Caco-2 (cell line): Measurements from ENCODE around the gene ITPKC. TPM values are rescaled to one million over a fixed set of nuclear protein-coding genes. Genes with fewer than 3 reads are reported as not detected.

Source experiments
- BruUV-seq: library from RNA; stranded (reverse); fragments of 400-500 nt; replicated peaks from 2 replicates; lab custom pipeline; 2021; lab: Mats Ljungman, UMichigan
- CTCF ChIA-PET: fragments of 300-600 bp; sonication (Branson Sonifier 250); formaldehyde crosslinking; loops from one replicate; lab custom pipeline; 2022; ENCODE audit warnings: antibody characterized with exemption; lab: Charles Lee
- POLR2A ChIA-PET: fragments of 300-600 bp; sonication (Branson Sonifier 250); formaldehyde crosslinking; loops from one replicate; lab custom pipeline; 2022; ENCODE audit warnings: antibody characterized with exemption; lab: Charles Lee
- DNase-seq, 2 experiments: peaks; one replicate each; pipeline versions ENCODE4 v3.0.0 to v3.0.0-alpha.2; 2020 to 2022
- H3K27me3 ChIP-seq: replicated peaks from 2 replicates; pipeline ENCODE4 v1.6.0; 2011; ENCODE audit warnings: low read length; ENCODE audit not compliant: control insufficient read depth, insufficient read depth
- H3K36me3 ChIP-seq: 2 replicates; pipeline ENCODE4 v1.5.1; 2011; ENCODE audit warnings: low read length; ENCODE audit not compliant: control insufficient read depth, insufficient read depth
- H3K4me1 ChIP-seq: fragments of 250-450 bp; sonication (Bioruptor Pico); 2 replicates; pipeline ENCODE4 v1.5.1; 2020; ENCODE audit warnings: mild to moderate bottlenecking
- H3K4me3 ChIP-seq: 2 replicates; pipeline ENCODE4 v1.5.1; 2011; ENCODE audit warnings: low read depth, mild to moderate bottlenecking, control low read depth, low read length
- H3K9me3 ChIP-seq: fragments of 250-450 bp; sonication (Bioruptor Pico); 2 replicates; pipeline ENCODE4 v1.5.1; 2020; ENCODE audit warnings: mild to moderate bottlenecking, moderate library complexity
- H3K27ac Mint-ChIP-seq: one replicate; pipeline ENCODE4 v1.8.0; 2022; ENCODE audit warnings: mixed read lengths; ENCODE audit not compliant: unreplicated experiment
- H3K27me3 Mint-ChIP-seq: one replicate; pipeline ENCODE4 v1.8.0; 2022; ENCODE audit warnings: mixed read lengths; ENCODE audit not compliant: insufficient read depth, unreplicated experiment
- H3K36me3 Mint-ChIP-seq: one replicate; pipeline ENCODE4 v1.8.0; 2022; ENCODE audit warnings: mild to moderate bottlenecking, mixed read lengths; ENCODE audit not compliant: insufficient read depth, unreplicated experiment
- H3K4me1 Mint-ChIP-seq: one replicate; pipeline ENCODE4 v1.8.0; 2022; ENCODE audit warnings: low read depth, mixed read lengths; ENCODE audit not compliant: unreplicated experiment
- H3K4me3 Mint-ChIP-seq: one replicate; pipeline ENCODE4 v1.8.0; 2022; ENCODE audit warnings: mild to moderate bottlenecking, moderate library complexity, mixed read lengths; ENCODE audit not compliant: unreplicated experiment
- H3K9me3 Mint-ChIP-seq: one replicate; pipeline ENCODE4 v1.8.0; 2022; ENCODE audit warnings: mixed read lengths; ENCODE audit not compliant: unreplicated experiment
- CTCF ChIP-seq, 2 experiments: fragments of 200-600 bp in 1 of 2; IDR thresholded peaks; 1 replicate in 1 of 2; 2 replicates in 1 of 2; pipeline versions ENCODE4 v1.5.1 to v1.8.0; 2011 to 2022; ENCODE audit warnings: antibody characterized with exemption in 1 of 2, control low read depth in 1 of 2, inconsistent platforms in 1 of 2, low read depth in 1 of 2, low read length in 1 of 2, mild to moderate bottlenecking in 1 of 2, moderate library complexity in 1 of 2; ENCODE audit not compliant: insufficient read depth in 1 of 2, severe bottlenecking in 1 of 2, unreplicated experiment in 1 of 2
- intact Hi-C: fragments of 100-400 bp; cut with micrococcal nuclease; formaldehyde crosslinking; loops from one replicate; pipeline ENCODE4 v1.10.0; 2022; ENCODE audit not compliant: unreplicated experiment
- total RNA-seq: library from RNA; stranded (reverse); gene quantifications from 2 replicates; pipeline ENCODE4 v1.2.3, GENCODE V29; 2022

Gene ITPKC
- total RNA-seq, 1 experiment from 2014 or later = 31.2 TPM

GRCh38 chr19:40690050-40690692, 26.7 kb upstream of the ITPKC start, which contains the start of gene NUMBL:
Gene NUMBL, minus strand, starts transcription at chr19:40690651. Its CDS starts 168 bp downstream, at chr19:40690483.
- no peaks in the 10 kb centered on the region for H3K27me3 Mint-ChIP-seq
- H3K27ac Mint-ChIP-seq = peak within 1 kb of the TSS; percentile 100
- peaks cover 1% of the 10 kb centered on the region; the same call in 1 of the 2 replicates for H3K36me3 ChIP-seq
- H3K4me3 ChIP-seq = peak within 1 kb of the TSS; percentile 58
- no peaks in the 10 kb centered on the region for H3K27me3 ChIP-seq
- no peak within 1 kb of the TSS for H3K4me3 Mint-ChIP-seq
- H3K9me3 ChIP-seq = no peaks in the 10 kb centered on the region
- peaks cover 25% of the 10 kb centered on the region for H3K36me3 Mint-ChIP-seq
- POLR2A ChIA-PET = interaction anchor here (0.7 to 2.3 kb wide), 7 partner anchors 12 to 1566 kb away, joined by 3 to 20 read pairs (median 10); partner anchors contain the start of genes ACTMAP, COQ8B, ITPKC and RAB4B
- no peak for TF ChIP-seq CTCF (IDR thresholded peaks at IDR 0.05; ENCODE audit: insufficient read depth in 1 of 2, low read depth in 1 of 2, low read length in 1 of 2, severe bottlenecking in 1 of 2, unreplicated experiment in 1 of 2)
- peaks cover 24% of the 10 kb centered on the region for H3K4me1 ChIP-seq
- H3K4me1 Mint-ChIP-seq = peaks cover 5% of the 10 kb centered on the region
- H3K9me3 Mint-ChIP-seq = no peaks in the 10 kb centered on the region
- no TSS peak for BruUV-seq
- intact Hi-C loops = loop anchor here (1.0 to 2.0 kb wide), 2 partner anchors 25 to 61 kb away; partner anchors contain the start of genes ACTMAP and SNRPA
- DNase-seq = no peak
- CTCF ChIA-PET = interaction anchor here (0.6 to 1.5 kb wide), 4 partner anchors 12 to 89 kb away, joined by 3 to 7 read pairs (median 4); no protein-coding TSS in a partner anchor

- no peaks in the 10 kb centered on the region for H3K27me3 ChIP-seq
- H3K4me1 ChIP-seq = peaks cover 24% of the 10 kb centered on the region
- Mint-ChIP-seq H3K9me3 (no peaks in the 10 kb centered on the region), H3K27me3 (no peaks in the 10 kb centered on the region), H3K27ac (peak overlapping the region; percentile 100), H3K36me3 (peaks cover 27% of the 10 kb centered on the region), H3K4me1 (peaks cover 5% of the 10 kb centered on the region), H3K4me3 (no peak overlapping the region)
- H3K9me3 ChIP-seq = no peaks in the 10 kb centered on the region
- H3K4me3 ChIP-seq = peak overlapping the region; percentile 58
- DNase-seq = peak; percentile 94 to 95
- intact Hi-C loops = loop anchor here (1.0 to 2.0 kb wide), 2 partner anchors 24 to 60 kb away; partner anchors contain the start of genes ACTMAP and SNRPA
- BruUV-seq = TSS peak; percentile 95
- peaks cover 1% of the 10 kb centered on the region; the same call in 1 of the 2 replicates for H3K36me3 ChIP-seq
- TF ChIP-seq CTCF (IDR thresholded peaks at IDR 0.05; ENCODE audit: insufficient read depth in 1 of 2, low read depth in 1 of 2, low read length in 1 of 2, severe bottlenecking in 1 of 2, unreplicated experiment in 1 of 2) = no peak
- CTCF ChIA-PET = interaction anchor here (0.6 to 1.5 kb wide), 5 partner anchors 12 to 108 kb away, joined by 3 to 7 read pairs (median 3); partner anchors contain the start of gene EGLN2
- POLR2A ChIA-PET = interaction anchor here (0.5 to 2.3 kb wide), 11 partner anchors 12 to 1565 kb away, joined by 3 to 20 read pairs (median 5); partner anchors contain the start of genes ACTMAP, COQ8B, EGLN2 and ITPKC
Measured at GRCh38 chr19:40690693-40691420, 26.1 kb upstream of the ITPKC start.
